SHP77 (cell line): ENCODE results near the gene CLDN5.
A peak's percentile ranks its signal among the peaks of the same experiment; 100 is the strongest.

Experiments used
- DNase-seq, 2 experiments: peaks; one replicate each; lab custom pipeline; 2025; lab: John Stamatoyannopoulos, UW

Gene CLDN5

GRCh38 chr22:19504900-19505734, 19.1 kb downstream of the CLDN5 start:
- no peak for DNase-seq

GRCh38 chr22:19503869-19504268, 20.3 kb downstream of the CLDN5 start:
- no peak for DNase-seq

GRCh38 chr22:19503367-19503766, 20.8 kb downstream of the CLDN5 start:
- DNase-seq: no peak

- no peak for DNase-seq
These were observed 22.2 kb downstream of the CLDN5 start for GRCh38 chr22:19501897-19502447.

- no peak for DNase-seq
These were observed 24.3 kb downstream of the CLDN5 start for GRCh38 chr22:19499880-19500242.

GRCh38 chr22:19499236-19499879, 24.9 kb downstream of the CLDN5 start:
- DNase-seq: no peak

- DNase-seq: no peak
These were observed 25.4 kb downstream of the CLDN5 start for GRCh38 chr22:19498866-19499190.

GRCh38 chr22:19498154-19498865, 25.9 kb downstream of the CLDN5 start:
- no peak for DNase-seq

GRCh38 chr22:19497245-19497644, 27.0 kb downstream of the CLDN5 start:
- DNase-seq: peak; percentile 46 to 62

- DNase-seq: no peak
These were observed 27.9 kb downstream of the CLDN5 start for GRCh38 chr22:19496324-19496630.

GRCh38 chr22:19495562-19496323, 28.5 kb downstream of the CLDN5 start:
- peak in 1 of 2 experiments; percentile 15 for DNase-seq

- DNase-seq: no peak
These were observed 29.5 kb downstream of the CLDN5 start for GRCh38 chr22:19494676-19495173.

GRCh38 chr22:19494001-19494560, 30.1 kb downstream of the CLDN5 start:
- no peak for DNase-seq

- DNase-seq: no peak
These were observed 31.6 kb downstream of the CLDN5 start for GRCh38 chr22:19492504-19493174.

- no peak for DNase-seq
These were observed 33.5 kb downstream of the CLDN5 start for GRCh38 chr22:19490628-19491230.

GRCh38 chr22:19488884-19489843, 35.0 kb downstream of the CLDN5 start:
- no peak for DNase-seq

- DNase-seq: no peak
These were observed 35.9 kb downstream of the CLDN5 start for GRCh38 chr22:19488285-19488684.

- no peak for DNase-seq
These were observed 40.5 kb downstream of the CLDN5 start for GRCh38 chr22:19483481-19484244.

GRCh38 chr22:19482297-19482696, 41.9 kb downstream of the CLDN5 start:
- no peak for DNase-seq
